ENCODE measurements around the gene TSHZ2. TPM values are rescaled to one million over a fixed set of nuclear protein-coding genes. Genes with fewer than 3 reads are reported as not detected.

The TSHZ2 gene
- total RNA-seq, 4 donors from 2014 or later: 4.0 to 57.8 (median 10.3) TPM

DNA sequence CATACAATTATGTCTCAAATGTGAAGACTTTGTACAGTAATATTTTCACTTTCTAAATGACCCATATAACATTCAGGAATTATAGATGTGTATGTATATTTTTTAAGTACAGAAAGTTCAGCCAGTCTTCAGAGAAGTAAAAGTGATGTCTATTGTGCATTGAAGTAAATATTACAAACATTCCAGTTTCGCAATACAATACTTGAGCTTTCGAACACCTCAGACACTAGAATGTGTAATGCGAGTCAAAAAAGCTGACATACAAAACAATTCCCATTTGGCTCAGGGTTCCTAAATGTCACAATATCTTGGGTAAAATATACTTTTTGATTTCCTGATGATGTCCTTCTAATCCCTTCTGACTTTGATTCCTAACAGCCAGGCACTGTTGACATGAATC lies 520.1 kb downstream of the TSHZ2 start:
- H3K9me3 ChIP-seq: no peaks in the 10 kb centered on the region
- TF ChIP-seq POLR2A (IDR thresholded peaks at IDR 0.05) (no peak), CTCF (IDR thresholded peaks at IDR 0.05) (no peak)
- no peak overlapping the region for H3K4me3 ChIP-seq
- no peaks in the 10 kb centered on the region for H3K27me3 ChIP-seq
- H3K36me3 ChIP-seq: no peaks in the 10 kb centered on the region
- H3K4me1 ChIP-seq: no peaks in the 10 kb centered on the region
- no peak for DNase-seq
- no peak overlapping the region for H3K27ac ChIP-seq

DNA sequence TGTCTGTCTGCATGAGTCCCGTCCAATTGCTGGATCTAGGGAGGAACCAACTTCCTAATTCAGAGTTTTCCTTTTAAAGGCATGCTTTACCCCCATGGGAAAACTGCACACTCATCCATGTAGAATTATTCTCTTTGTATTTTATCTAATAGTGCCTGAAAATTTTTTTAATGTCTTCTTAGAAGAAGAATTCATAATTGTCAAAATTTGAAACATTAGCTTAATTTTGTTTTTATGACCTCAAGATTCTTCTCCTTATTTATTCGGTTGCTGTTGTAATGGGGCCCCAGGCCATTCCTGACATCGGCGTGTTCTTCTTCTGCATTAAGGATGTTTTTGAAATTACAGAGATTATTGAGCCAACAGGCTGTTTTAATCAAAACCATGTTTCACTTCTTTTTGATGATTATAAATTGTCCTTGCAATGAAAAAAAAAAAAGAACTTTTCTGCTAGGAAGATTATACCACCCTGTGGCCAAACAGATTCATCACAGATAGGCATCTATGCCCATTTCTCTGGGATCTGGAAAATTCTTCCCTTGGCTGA lies 521.2 kb downstream of the TSHZ2 start:
- Histone ChIP-seq H3K27ac (no peak overlapping the region), H3K36me3 (no peaks in the 10 kb centered on the region), H3K4me3 (no peak overlapping the region), H3K27me3 (no peaks in the 10 kb centered on the region), H3K4me1 (no peaks in the 10 kb centered on the region), H3K9me3 (no peaks in the 10 kb centered on the region)
- no peak for DNase-seq
- no peak for TF ChIP-seq POLR2A (IDR thresholded peaks at IDR 0.05)
- TF ChIP-seq CTCF (IDR thresholded peaks at IDR 0.05): no peak

GRCh38 chr20:53494753-53495152 lies 522.6 kb downstream of the TSHZ2 start:
- Histone ChIP-seq H3K27ac (no peak overlapping the region), H3K4me1 (no peaks in the 10 kb centered on the region), H3K9me3 (no peaks in the 10 kb centered on the region), H3K36me3 (no peaks in the 10 kb centered on the region), H3K4me3 (no peak overlapping the region), H3K27me3 (no peaks in the 10 kb centered on the region)
- DNase-seq: no peak
- TF ChIP-seq CTCF (IDR thresholded peaks at IDR 0.05) (no peak), POLR2A (IDR thresholded peaks at IDR 0.05) (no peak)

DNA sequence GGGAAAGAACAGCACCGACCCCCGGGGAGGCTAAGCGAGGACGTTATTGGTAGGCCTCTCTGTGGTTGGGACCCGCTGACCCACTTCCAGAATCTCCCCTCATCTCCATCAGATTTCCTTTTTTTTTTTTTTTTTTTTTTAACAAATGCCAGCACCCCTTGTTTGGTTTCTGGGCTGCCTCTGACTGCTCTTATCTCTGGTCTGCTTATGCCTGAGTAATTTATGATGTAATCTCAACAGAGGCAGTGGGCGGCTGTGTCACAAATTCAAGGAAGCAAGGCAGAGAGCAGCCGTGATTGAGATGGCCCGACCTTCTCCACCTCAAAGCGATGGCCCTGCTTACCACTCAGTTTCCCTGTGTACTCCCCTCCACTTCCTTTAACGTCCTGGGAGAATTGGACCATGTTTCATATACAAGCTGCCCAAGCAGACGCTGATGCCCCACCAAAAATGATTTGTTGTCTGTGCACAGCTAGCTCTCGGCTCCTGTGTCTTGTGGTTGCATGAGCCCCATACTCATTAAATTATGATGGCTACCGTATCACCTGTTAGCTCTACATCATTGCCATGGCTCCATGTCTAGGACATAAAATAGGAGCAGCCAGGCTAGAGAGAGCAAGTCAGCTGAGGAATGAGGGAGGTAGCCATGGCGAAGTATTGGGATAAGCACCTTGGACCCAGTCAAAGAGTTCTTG lies 523.4 kb downstream of the TSHZ2 start:
- Histone ChIP-seq H3K4me3 (no peak overlapping the region), H3K36me3 (no peaks in the 10 kb centered on the region), H3K27me3 (no peaks in the 10 kb centered on the region), H3K9me3 (no peaks in the 10 kb centered on the region), H3K4me1 (no peaks in the 10 kb centered on the region), H3K27ac (no peak overlapping the region)
- TF ChIP-seq CTCF (IDR thresholded peaks at IDR 0.05) (no peak), POLR2A (IDR thresholded peaks at IDR 0.05) (no peak)
- DNase-seq: no peak

DNA sequence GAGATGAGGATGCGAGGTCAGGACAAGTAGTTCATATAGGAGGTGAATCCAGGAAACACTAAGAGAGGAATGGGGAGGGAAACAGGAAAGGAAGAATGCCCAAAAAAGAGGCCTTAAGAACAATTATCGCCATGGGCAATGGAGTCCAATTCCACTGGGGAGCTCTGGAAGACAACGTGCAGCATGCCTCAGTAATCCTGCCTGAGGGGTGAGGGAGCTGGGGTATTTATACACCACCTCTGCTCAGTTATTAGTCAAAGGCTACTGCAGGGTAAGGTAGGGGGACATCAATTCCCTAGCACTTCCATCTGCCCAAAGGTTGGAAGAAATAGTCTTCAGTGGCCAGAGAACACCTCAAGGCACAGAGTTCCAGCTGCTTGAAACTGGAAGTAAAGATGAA lies 525.1 kb downstream of the TSHZ2 start:
- no peak overlapping the region for H3K27ac ChIP-seq
- no peak overlapping the region for H3K4me3 ChIP-seq
- no peaks in the 10 kb centered on the region for H3K4me1 ChIP-seq
- no peak for TF ChIP-seq CTCF (IDR thresholded peaks at IDR 0.05)
- TF ChIP-seq POLR2A (IDR thresholded peaks at IDR 0.05): no peak
- H3K27me3 ChIP-seq: no peaks in the 10 kb centered on the region
- DNase-seq: no peak
- H3K36me3 ChIP-seq: no peaks in the 10 kb centered on the region
- H3K9me3 ChIP-seq: no peaks in the 10 kb centered on the region
